H1 (cell line): ENCODE data around the gene FLT1. TPM values are rescaled to one million over a fixed set of nuclear protein-coding genes. Genes with fewer than 3 reads are reported as not detected.

ENCODE experiments used
- CHD7 ChIP-seq: fragments of 300-600 bp; sonication (generic); IDR thresholded peaks from 2 replicates; pipeline ENCODE4 v1.7.1; 2012; ENCODE audit warnings: low read length, moderate library complexity, mild to moderate bottlenecking, inconsistent platforms; ENCODE audit not compliant: insufficient replicate concordance
- HDAC6 ChIP-seq: IDR thresholded peaks from one replicate; pipeline ENCODE4 v1.7.1; 2012; ENCODE audit warnings: low read depth, mild to moderate bottlenecking, inconsistent platforms, low read length, moderate library complexity
- NRF1 ChIP-seq: IDR thresholded peaks from 2 replicates; pipeline ENCODE4 v1.6.1; 2011; ENCODE audit warnings: mild to moderate bottlenecking, low read depth, low read length, improper control_type of control experiment
- PHF8 ChIP-seq: fragments of 200-600 bp; sonication (generic); conservative IDR thresholded peaks from 2 replicates; pipeline ENCODE4 v1.7.1; 2012; ENCODE audit warnings: low read depth, mild to moderate bottlenecking, inconsistent platforms, low read length, moderate library complexity
- POLR2AphosphoS5 ChIP-seq: IDR thresholded peaks from 2 replicates; pipeline ENCODE4 v1.6.1; 2011; ENCODE audit warnings: low read depth, low read length
- polyA plus RNA-seq, 7 experiments: library from polyadenylated mRNA; depleted of rRNA in 3 of 7; stranded (reverse) in 5 of 7; unstranded in 2 of 7; fragments of >200 nt in 5 of 7; fragments of 200-250 nt in 2 of 7; gene quantifications; 1 replicate in 5 of 7; 2 replicates in 1 of 7; 4 replicates in 1 of 7; pipeline versions ENCODE4 v1.2.1 to v1.2.3, GENCODE V29; 2011 to 2013; ENCODE audit warnings: missing spikeins in 2 of 7, mixed read lengths in 2 of 7
- total RNA-seq: library from RNA; stranded (reverse); fragmentation: NEBNext Ultra II Directional; extraction: Animal tissue kit (Norgen Biotek cat#: 25700); gene quantifications from 2 replicates; pipeline ENCODE4 v1.2.1, GENCODE V29; 2021

FLT1 gene
- total and polyA plus RNA-seq, 2 of the 8 experiments (the other 6 are each of a cell fraction or from before 2014, with no cell fraction given) = 19.7 to 90.2 TPM

- TF ChIP-seq CHD7 (no peak), HDAC6 (no peak), NRF1 (no peak), POLR2AphosphoS5 (no peak), PHF8 (no peak)
- TF ChIP-seq, all 59 proteins: peak for 0
Observed at GRCh38 chr13:28435917-28436316, 59.0 kb downstream of the FLT1 start (continued).
